HCT116 (cell line): Measurements from ENCODE around the gene YY1. TPM values are rescaled to one million over a fixed set of nuclear protein-coding genes. Genes with fewer than 3 reads are reported as not detected.
A peak's percentile ranks its signal among the peaks of the same experiment; 100 is the strongest.

Experiments used
- ATAC-seq: fragments of 200-7000 bp; cut with Tn5 transposase; 2 replicates; pipeline ENCODE4 v1.9.1; 2020; ENCODE audit warnings: mild to moderate bottlenecking, moderate library complexity
- BruUV-seq: library from RNA; stranded (reverse); fragments of 400-500 nt; replicated peaks from 2 replicates; lab custom pipeline; 2021; lab: Mats Ljungman, UMichigan
- CTCF ChIA-PET: fragments of 300-600 bp; sonication (Branson Sonifier 250); formaldehyde crosslinking; loops from one replicate; lab custom pipeline; 2021; ENCODE audit warnings: antibody characterized with exemption; lab: Charles Lee
- POLR2A ChIA-PET: fragments of 300-600, 350-600 bp; sonication (Branson Sonifier 250); formaldehyde crosslinking; loops from one replicate; lab custom pipeline; 2021; ENCODE audit warnings: antibody characterized with exemption; lab: Charles Lee
- RAD21 ChIA-PET, 2 experiments: fragments of 300-600 bp; sonication (Branson Sonifier 250); formaldehyde crosslinking; loops; one replicate each; lab custom pipeline; 2023; ENCODE audit warnings: low total read pairs in 2 of 2; ENCODE audit not compliant: uncharacterized antibody in 2 of 2, unreplicated experiment in 2 of 2, low non-redundant PET in 1 of 2; lab: Charles Lee
- DNase-seq: peaks from one replicate; pipeline ENCODE4 v3.0.0-alpha.2; 2010; ENCODE audit warnings: low read depth, low spot score
- H2AFZ ChIP-seq: fragments of 200-600 bp; shearing (Covaris generic), sonication (generic); 2 replicates; pipeline ENCODE4 v1.6.1; 2017; ENCODE audit warnings: low read depth, mixed run types, mixed read lengths, antibody characterized with exemption, low read length; ENCODE audit not compliant: poor library complexity, severe bottlenecking
- H3K27ac ChIP-seq: 2 replicates; pipeline ENCODE4 v1.5.1; 2012; ENCODE audit warnings: low read depth, low read length
- H3K27me3 ChIP-seq: fragments of 200-600 bp; sonication (generic); 2 replicates; pipeline ENCODE4 v1.6.1; 2016; ENCODE audit warnings: mixed run types, low read length, mixed read lengths; ENCODE audit not compliant: insufficient read depth
- H3K36me3 ChIP-seq, 2 experiments: fragments of 200-500 bp in 1 of 2; fragments of 200-600 bp in 1 of 2; sonication (Bioruptor generic) in 1 of 2; sonication (generic) in 1 of 2; 2 replicates each; pipeline versions ENCODE4 v1.5.1 to v1.6.1; 2014 to 2016; ENCODE audit warnings: low read length in 2 of 2, inconsistent platforms in 1 of 2, mixed read lengths in 1 of 2, mixed run types in 1 of 2; ENCODE audit not compliant: insufficient read depth in 2 of 2, control insufficient read depth in 1 of 2
- H3K4me1 ChIP-seq, 2 experiments: fragments of 200-600 bp in 1 of 2; sonication (generic) in 1 of 2; 2 replicates each; pipeline versions ENCODE4 v1.5.1 to v1.6.1; 2012 to 2017; ENCODE audit warnings: low read length in 2 of 2, inconsistent platforms in 1 of 2, mild to moderate bottlenecking in 1 of 2, mixed read lengths in 1 of 2, mixed run types in 1 of 2, moderate library complexity in 1 of 2; ENCODE audit not compliant: insufficient read depth in 2 of 2, control insufficient read depth in 1 of 2
- H3K4me2 ChIP-seq: fragments of 200-600 bp; sonication (generic); 2 replicates; pipeline ENCODE4 v1.6.1; 2017; ENCODE audit warnings: mixed run types, low read length, mixed read lengths
- H3K4me3 ChIP-seq, 2 experiments: fragments of 200-600 bp in 1 of 2; sonication (generic) in 1 of 2; replicated peaks in 1 of 2; 2 replicates each; pipeline ENCODE4 v1.5.1; 2011 to 2016; ENCODE audit warnings: low read length in 2 of 2, control low read depth in 1 of 2, low read depth in 1 of 2, mild to moderate bottlenecking in 1 of 2, mixed read lengths in 1 of 2, mixed run types in 1 of 2
- H3K79me2 ChIP-seq: fragments of 200-600 bp; sonication (generic); 2 replicates; pipeline ENCODE4 v1.6.1; 2017; ENCODE audit warnings: mild to moderate bottlenecking, mixed run types, low read length, moderate library complexity, mixed read lengths; ENCODE audit not compliant: insufficient read depth
- H3K9ac ChIP-seq: fragments of 200-600 bp; sonication (generic); 2 replicates; pipeline ENCODE4 v1.6.1; 2016; ENCODE audit warnings: low read length, mixed read lengths
- H3K9me2 ChIP-seq: fragments of 200-600 bp; sonication (generic), shearing (Covaris generic); 2 replicates; pipeline ENCODE4 v1.6.1; 2017; ENCODE audit warnings: mixed run types, mild to moderate bottlenecking, moderate library complexity; ENCODE audit not compliant: insufficient read depth
- H3K9me3 ChIP-seq, 2 experiments: fragments of 200-500 bp in 1 of 2; fragments of 200-600 bp in 1 of 2; sonication (Bioruptor generic) in 1 of 2; sonication (generic) in 1 of 2; 2 replicates each; pipeline ENCODE4 v1.6.1; 2014 to 2017; ENCODE audit warnings: low read length in 2 of 2, mixed read lengths in 2 of 2, inconsistent platforms in 1 of 2, low read depth in 1 of 2, mild to moderate bottlenecking in 1 of 2, mixed run types in 1 of 2, moderate library complexity in 1 of 2; ENCODE audit not compliant: control insufficient read depth in 1 of 2, insufficient read depth in 1 of 2
- H4K20me1 ChIP-seq: fragments of 200-600 bp; sonication (generic), shearing (Covaris generic); 2 replicates; pipeline ENCODE4 v1.6.1; 2017; ENCODE audit warnings: mixed run types, mild to moderate bottlenecking, moderate library complexity; ENCODE audit not compliant: insufficient read depth
- CBX3 ChIP-seq: IDR thresholded peaks from 2 replicates; pipeline ENCODE4 v1.6.1; 2012; ENCODE audit warnings: low read depth
- CEBPB ChIP-seq: IDR thresholded peaks from 2 replicates; pipeline ENCODE4 v1.6.1; 2012; ENCODE audit warnings: low read depth
- EGR1 ChIP-seq: IDR thresholded peaks from 2 replicates; pipeline ENCODE4 v1.6.1; 2012; ENCODE audit warnings: low read depth
- ELF1 ChIP-seq: IDR thresholded peaks from 2 replicates; pipeline ENCODE4 v1.6.1; 2012; ENCODE audit warnings: low read depth, borderline replicate concordance
- EZH2 ChIP-seq: fragments of 200-600 bp; sonication (generic); IDR thresholded peaks from 2 replicates; pipeline ENCODE4 v1.6.1; 2017; ENCODE audit warnings: antibody characterized with exemption, mixed run types
- FOSL1 ChIP-seq: IDR thresholded peaks from 2 replicates; pipeline ENCODE4 v1.6.1; 2012; ENCODE audit warnings: low read depth
- JUND ChIP-seq: IDR thresholded peaks from 2 replicates; pipeline ENCODE4 v1.6.1; 2012
- POLR2A ChIP-seq: IDR thresholded peaks from 2 replicates; pipeline ENCODE4 v1.7.0; 2011; ENCODE audit warnings: borderline replicate concordance; ENCODE audit not compliant: insufficient read depth, insufficient read length; ENCODE audit errors: extremely low read depth
- POLR2AphosphoS5 ChIP-seq: IDR thresholded peaks from 2 replicates; pipeline ENCODE4 v1.6.1; 2011; ENCODE audit warnings: mild to moderate bottlenecking, low read depth, low read length, moderate library complexity
- SP1 ChIP-seq: IDR thresholded peaks from 2 replicates; pipeline ENCODE4 v1.6.1; 2012; ENCODE audit warnings: low read depth
- TCF7L2 ChIP-seq: IDR thresholded peaks from 2 replicates; pipeline ENCODE4 v1.7.0; 2011; ENCODE audit warnings: borderline replicate concordance, inconsistent platforms; ENCODE audit not compliant: insufficient read depth, insufficient read length; ENCODE audit errors: extremely low read depth
- YY1 ChIP-seq: IDR thresholded peaks from 2 replicates; pipeline ENCODE4 v1.6.1; 2011; ENCODE audit warnings: low read length, low read depth, moderate library complexity, mild to moderate bottlenecking; ENCODE audit not compliant: insufficient replicate concordance; ENCODE audit errors: extremely low read depth
- ZNF274 ChIP-seq: fragments of 200-500 bp; sonication (Bioruptor generic); IDR thresholded peaks from 2 replicates; pipeline ENCODE4 v1.6.1; 2014; ENCODE audit warnings: mild to moderate bottlenecking, low read depth, low read length, inconsistent platforms
- intact Hi-C: fragments of 100-400 bp; cut with micrococcal nuclease; formaldehyde crosslinking; loops from 2 replicates; pipeline ENCODE4 v1.10.0; 2022
- total RNA-seq: library from RNA; stranded (reverse); gene quantifications from one replicate; pipeline ENCODE4 v1.2.1, GENCODE V29; 2021; ENCODE audit not compliant: unreplicated experiment
- TF ChIP-seq, protein P1 (sequence below), 3 experiments: fragments of 200-600 bp in 1 of 3; sonication (generic) in 1 of 3; IDR thresholded peaks in 2 of 3; conservative IDR thresholded peaks in 1 of 3; 2 replicates each; pipeline ENCODE4 v1.5.1; 2012 to 2017; ENCODE audit warnings: low read depth in 2 of 3, low read length in 2 of 3, antibody characterized with exemption in 1 of 3, borderline replicate concordance in 1 of 3, control low read depth in 1 of 3, mild to moderate bottlenecking in 1 of 3, mixed read lengths in 1 of 3, mixed run types in 1 of 3, moderate library complexity in 1 of 3; ENCODE audit not compliant: insufficient read depth in 1 of 3
- TF ChIP-seq, protein P2 (sequence below): IDR thresholded peaks from 2 replicates; pipeline ENCODE4 v1.6.1; 2012

The YY1 gene
- total RNA-seq, 1 experiment from 2014 or later = 111 TPM

DNA sequence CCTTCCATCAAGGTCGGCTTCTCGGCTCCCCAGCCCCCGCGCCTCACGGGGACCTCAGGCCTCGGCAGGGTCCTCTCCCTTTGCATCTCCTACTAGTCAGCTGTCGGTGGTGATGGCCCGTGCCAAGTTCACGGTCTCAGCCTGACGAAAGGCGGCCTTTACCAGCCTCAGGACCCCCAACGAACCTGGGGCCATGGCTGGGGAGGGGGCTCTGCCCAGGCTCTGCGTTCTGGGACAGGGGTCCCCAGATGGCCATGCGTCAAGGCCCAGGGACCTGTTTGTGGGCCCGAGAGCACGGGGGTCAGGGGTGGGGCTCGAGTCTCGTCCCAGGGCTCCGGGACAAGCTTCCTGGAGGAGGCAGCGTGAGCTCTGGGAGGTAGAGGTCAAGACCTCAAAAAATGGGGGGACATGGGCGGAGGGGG is 46.7 kb upstream of the YY1 start:
- POLR2A ChIA-PET = interaction anchor here (0.8 to 1.6 kb wide), 4 partner anchors 11 to 209 kb away, joined by 3 to 7 read pairs (median 4); no protein-coding TSS in a partner anchor
- intact Hi-C loops = loop anchor here (2.0 kb wide), 3 partner anchors 83 to 135 kb away; no protein-coding TSS in a partner anchor
- CTCF ChIA-PET = interaction anchor here (0.7 to 2.0 kb wide), 24 partner anchors 8 to 508 kb away, joined by 3 to 23 read pairs (median 4); partner anchors contain the start of genes CYP46A1 and DEGS2
- peak overlapping the region; percentile 82 for H3K4me2 ChIP-seq
- H3K4me1 ChIP-seq = peaks cover 11 to 25% of the 10 kb centered on the region in 2 experiments
- no peaks in the 10 kb centered on the region for H3K36me3 ChIP-seq
- no peaks in the 10 kb centered on the region for H3K9me3 ChIP-seq
- DNase-seq (no peak), ATAC-seq (no peak)
- H3K79me2 ChIP-seq = no peaks in the 10 kb centered on the region
- no peaks in the 10 kb centered on the region for H3K9me2 ChIP-seq
- RAD21 ChIA-PET = interaction anchor here (0.7 to 1.0 kb wide), 2 partner anchors 119 to 120 kb away, joined by 3 read pairs; no protein-coding TSS in a partner anchor
- peak overlapping the region; percentile 87 for H3K9ac ChIP-seq
- no peak overlapping the region for H2AFZ ChIP-seq
- TF ChIP-seq YY1 (no peak), POLR2AphosphoS5 (no peak), ELF1 (no peak), EZH2 (no peak), ZNF274 (no peak), EGR1 (no peak), CEBPB (no peak), CBX3 (no peak), POLR2A (no peak), FOSL1 (no peak), JUND (no peak), TCF7L2 (no peak), SP1 (no peak)
- TF ChIP-seq, protein P1, sequence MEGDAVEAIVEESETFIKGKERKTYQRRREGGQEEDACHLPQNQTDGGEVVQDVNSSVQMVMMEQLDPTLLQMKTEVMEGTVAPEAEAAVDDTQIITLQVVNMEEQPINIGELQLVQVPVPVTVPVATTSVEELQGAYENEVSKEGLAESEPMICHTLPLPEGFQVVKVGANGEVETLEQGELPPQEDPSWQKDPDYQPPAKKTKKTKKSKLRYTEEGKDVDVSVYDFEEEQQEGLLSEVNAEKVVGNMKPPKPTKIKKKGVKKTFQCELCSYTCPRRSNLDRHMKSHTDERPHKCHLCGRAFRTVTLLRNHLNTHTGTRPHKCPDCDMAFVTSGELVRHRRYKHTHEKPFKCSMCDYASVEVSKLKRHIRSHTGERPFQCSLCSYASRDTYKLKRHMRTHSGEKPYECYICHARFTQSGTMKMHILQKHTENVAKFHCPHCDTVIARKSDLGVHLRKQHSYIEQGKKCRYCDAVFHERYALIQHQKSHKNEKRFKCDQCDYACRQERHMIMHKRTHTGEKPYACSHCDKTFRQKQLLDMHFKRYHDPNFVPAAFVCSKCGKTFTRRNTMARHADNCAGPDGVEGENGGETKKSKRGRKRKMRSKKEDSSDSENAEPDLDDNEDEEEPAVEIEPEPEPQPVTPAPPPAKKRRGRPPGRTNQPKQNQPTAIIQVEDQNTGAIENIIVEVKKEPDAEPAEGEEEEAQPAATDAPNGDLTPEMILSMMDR (IDR thresholded peaks at IDR 0.05 in 2 of 3, conservative IDR thresholded peaks at IDR 0.05 in 1 of 3; ENCODE audit: borderline replicate concordance in 1 of 3, insufficient read depth in 1 of 3, low read depth in 2 of 3, low read length in 2 of 3) = no peak
- TF ChIP-seq, protein P2, sequence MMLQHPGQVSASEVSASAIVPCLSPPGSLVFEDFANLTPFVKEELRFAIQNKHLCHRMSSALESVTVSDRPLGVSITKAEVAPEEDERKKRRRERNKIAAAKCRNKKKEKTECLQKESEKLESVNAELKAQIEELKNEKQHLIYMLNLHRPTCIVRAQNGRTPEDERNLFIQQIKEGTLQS = no peak
- TSS peak; percentile 87 for BruUV-seq
- H3K27me3 ChIP-seq = no peaks in the 10 kb centered on the region
- peak overlapping the region; percentile 77 for H3K27ac ChIP-seq
- H3K4me3 ChIP-seq = peak overlapping the region; percentile 57 to 64
- H4K20me1 ChIP-seq = no peaks in the 10 kb centered on the region
